ENCODE results near the gene TLE5.
"Not testable (repeated sequence)": the region's sequence is repeated elsewhere in the genome, so short reads cannot be mapped to it uniquely, and the experiment has no call there.

Gene TLE5

DNA sequence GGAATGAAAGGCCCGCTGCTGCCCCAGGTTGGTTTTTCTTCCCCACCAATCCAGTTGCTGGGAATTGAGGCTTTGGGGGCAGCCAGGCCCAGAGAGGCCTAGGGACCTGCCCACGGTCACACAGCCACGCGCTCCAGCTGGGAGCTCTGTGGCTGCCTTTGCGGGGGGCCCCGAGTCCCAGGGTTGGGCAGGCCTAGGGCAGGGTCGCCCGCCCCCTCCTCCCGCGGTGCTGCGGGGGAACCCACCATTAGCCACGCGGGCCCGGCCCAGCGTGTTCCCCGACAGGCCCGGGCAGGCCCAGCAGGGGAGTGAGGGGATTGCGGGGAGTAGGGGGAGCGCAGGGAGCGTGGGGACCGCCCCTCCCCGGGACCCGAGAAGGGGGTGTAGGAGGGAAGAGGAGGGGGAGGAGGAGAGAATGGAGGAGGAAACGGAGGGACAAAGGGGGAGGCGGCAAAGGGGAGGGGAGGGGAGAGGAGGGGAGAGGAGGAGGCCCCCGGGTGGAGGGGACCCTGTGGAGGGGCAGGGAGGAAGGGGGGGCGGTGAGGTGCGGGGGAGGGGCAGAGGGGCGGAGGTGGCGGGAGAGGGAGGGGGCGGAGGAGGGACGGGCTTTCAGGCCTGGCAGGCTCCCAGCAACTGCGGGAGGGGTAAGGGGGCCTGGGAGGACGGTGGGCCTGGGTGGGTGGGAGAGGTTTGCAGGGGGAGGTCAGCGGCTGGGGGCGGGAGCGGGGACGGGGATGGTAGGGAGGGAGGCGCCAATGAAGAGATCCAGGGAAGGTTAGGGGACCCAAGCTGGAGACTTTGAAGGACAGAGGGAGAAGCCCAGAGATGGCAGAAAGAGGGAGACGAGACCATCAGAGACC is 20.3 kb downstream of the TLE5 start:
- DNase-seq = no peak

DNA sequence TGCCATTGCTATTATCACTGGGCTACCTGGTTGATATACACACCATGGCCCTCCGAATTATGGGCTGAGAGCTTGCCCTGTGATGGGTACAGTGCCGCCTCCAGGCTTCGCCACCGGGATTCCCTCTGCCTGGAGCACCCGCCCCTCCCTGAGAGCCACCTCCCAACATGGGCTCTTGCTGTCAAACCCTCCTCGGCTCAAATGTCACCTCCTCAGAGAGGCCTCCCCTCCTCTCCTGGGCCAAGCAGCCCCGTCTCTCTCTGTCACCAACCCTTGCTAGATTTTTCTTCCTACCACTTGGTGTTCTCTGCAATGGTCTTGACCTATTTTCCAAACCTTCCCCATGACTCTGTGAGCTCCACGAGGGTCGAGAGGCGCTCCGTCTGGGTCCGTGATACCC is 21.0 kb downstream of the TLE5 start:
- no peak for DNase-seq

DNA sequence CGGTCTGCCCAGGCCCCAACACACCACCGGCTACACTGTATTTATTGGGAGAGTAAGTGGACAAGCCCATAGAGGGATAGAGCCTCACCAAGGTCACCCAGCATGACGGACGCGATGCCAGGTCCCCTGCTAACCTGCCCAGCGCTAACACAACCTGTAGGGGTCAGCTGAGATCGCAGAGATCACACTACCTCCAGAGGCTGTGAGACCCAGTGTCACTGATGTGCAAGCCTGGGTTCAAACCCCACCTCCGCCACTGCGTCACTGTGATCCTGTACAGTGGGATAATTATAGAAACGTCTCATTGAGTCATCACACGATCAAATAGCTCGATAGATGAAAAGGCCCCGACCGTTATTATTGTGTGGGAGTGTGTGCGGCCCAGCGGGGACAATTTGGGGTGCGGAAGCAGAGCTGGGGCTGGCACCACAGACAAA is 22.6 kb downstream of the TLE5 start:
- DNase-seq = no peak

DNA sequence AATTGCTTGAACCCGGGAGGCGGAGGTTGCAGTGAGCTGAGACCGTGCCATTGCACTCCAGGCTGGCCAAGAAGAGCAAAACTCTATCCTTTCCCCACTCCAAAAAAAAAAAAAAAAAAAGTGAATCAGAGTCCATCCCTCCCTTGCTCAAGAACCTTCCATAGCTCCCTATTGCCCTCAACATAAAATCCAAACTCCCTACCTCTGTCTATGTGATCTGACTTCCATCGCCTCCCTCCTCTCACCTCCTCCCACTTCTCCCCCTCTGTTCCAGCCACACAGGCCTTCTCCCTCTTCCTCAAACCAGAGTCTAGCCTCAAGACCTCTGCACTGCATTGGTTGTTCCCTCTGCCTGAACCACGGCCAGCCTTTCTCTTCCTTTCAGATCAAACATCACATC is 23.2 kb downstream of the TLE5 start:
- DNase-seq = no peak

DNA sequence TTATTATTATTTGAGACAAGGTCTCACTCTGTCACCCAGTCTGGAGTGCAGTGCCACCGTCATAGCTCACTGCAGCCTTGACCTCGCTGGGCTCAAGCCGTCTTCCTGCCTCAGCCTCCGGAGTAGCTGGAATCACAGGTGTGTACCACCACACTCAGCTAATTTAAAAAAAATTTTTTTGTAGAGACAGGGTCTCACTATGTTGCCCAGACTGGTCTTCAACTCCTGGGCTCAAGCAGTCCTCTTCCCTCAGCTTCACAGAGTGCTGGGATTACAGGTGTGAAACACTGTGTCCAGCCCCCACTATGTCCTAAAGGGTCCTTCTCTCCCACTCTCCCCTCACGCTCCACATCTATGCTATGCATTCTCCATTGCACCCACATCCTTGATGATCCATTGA is 24.1 kb downstream of the TLE5 start:
- no peak for DNase-seq

DNA sequence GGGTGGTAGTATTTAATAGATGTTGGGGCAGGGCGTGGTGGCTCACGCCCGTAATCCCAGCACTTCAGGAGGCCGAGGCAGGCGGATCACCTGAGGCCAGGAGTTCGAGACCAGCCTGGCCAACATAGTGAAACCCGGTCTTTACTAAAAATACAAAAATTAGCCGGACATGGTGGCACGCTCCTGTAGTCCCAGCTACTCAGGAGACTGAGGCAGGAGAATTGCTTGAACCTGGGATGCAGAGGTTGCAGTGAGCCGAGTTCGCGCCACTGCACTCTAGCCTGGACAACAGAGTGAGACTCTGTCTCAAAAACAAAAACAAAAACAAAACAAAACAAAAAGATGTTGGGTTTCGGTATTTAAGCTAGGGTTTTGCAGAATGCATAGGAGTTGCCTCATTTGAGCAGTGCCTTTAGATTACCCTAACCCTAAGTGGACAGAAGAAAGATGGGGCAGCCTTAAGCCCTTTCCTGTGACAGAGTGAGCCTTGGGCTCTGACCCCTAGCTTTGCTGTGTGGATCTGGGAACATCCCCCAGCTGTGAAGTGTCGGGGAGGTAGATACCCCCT is 25.2 kb downstream of the TLE5 start:
- DNase-seq = not testable (repeated sequence)

DNA sequence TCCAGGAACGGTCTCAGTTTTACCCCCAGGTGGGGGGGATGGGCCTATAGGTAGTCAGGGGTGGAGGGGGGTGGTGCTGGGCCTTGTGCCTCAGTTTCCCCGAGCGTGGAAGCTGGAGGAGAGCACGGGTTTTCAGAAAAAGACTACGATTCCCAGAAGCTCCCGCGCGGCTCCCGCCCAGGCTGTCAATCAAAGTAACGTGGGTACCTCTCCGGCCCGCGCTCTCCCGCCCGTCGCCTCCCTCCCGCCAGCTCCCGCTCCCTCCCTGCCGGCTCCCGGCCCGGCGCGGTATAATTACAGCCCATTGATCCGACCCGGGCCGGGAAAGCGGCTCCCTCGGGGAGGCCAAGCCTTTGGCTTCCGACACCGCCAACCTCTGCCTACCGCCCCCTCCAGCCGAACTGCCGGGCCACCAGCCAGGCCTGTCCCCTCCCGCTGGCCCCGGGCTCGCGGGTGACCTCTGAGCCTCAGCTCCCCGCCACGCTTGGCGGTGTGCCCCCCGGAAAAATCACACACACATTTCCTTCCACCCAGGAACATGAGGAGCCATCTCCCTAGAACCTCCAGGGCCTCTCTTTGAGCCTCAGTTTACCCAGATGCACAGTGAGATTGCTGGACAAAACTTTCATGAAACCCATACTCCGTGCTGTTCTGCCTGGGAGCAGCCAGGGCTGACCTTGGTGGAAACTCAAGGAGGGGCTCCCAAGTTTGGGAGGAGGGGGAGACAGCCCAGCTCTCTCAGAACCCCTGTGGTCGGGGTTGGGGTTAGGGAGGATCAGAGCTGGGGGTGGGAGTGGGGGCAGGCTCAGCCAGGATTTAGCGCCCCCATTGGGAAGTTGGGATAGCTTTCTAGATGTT is 25.9 kb downstream of the TLE5 start:
- peak; percentile 67 to 81 for DNase-seq

DNA sequence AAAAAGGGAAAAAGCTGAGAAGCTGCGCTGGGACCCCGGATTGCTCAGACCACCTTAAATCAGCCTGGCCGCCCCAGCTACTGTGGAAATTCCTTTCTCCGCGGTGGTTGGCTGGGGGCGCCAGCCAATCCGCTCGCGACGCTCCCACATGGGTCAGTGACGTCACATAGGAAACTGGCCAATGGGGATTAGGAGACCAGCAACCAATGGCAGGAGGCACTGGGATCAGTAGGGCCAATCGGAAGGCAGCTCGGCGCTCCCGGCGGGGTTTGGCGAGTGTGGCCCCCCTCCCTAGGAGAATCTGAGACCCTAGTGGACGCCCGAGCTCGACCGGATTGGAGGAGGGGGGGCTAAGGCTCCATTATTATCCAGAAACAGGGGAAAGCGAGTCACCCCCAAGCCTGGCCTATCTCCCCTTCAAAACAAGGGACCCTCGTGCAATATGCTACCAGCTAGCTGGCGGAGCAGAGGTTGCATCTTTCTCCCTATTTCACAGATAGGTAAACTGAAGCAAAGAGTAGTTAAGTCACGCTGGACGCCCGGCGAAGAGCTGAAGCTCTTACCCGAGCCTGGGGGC is 26.7 kb downstream of the TLE5 start:
- DNase-seq = peak; percentile 95 to 97

DNA sequence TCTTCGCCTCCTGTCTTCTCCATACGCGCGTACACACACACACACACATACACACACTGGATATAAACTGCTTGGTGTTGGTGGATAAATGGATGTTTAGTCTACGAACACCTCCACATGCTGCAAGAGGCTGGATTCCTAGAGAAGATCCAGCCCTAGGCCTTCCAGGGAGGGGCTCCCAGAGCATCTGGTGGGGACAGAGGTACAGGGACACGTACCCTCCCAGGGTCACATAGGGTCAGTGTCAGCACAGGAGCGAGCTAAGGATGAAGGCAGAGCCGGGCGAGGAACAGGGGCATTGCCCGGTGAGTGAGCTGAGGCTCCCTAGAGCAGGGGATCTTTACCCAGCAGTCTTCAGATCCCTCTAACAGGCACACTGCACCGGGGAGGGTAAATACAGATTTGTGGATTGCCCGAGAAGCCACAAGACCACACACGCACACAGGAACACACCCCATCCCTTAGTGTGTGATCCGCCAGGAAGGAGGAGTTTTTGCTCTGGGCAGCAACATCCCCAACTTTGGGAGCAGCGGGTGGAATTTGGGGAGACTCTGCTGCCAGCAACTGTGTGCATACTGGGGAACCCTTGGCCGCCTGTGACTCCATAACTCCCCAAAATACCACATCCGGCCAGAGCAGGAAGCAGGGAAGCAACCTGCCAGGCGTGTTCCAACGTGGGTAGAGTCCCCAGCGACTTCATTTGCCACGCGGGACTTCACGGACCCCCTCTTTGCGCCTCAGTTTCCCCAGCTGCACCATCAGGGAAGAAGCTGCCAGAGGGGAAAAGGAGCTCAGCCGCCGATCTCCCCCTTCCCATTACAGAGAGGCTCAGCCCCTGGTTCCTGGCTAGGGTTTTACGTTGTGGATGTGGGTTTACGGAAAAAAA is 27.4 kb downstream of the TLE5 start:
- no peak for DNase-seq

DNA sequence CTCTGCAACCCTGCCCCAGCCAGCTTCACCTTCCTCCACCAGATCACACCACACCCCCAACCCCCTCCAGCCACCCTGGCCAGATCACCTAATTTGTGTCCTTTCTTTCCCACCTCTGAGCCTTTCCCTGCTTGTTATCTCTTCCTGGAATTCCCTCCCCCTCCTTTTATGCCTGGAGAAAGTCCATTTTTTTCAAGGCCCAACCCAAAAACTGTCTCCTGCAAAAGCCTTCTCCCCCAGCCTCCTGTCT is 28.0 kb downstream of the TLE5 start:
- DNase-seq = no peak

DNA sequence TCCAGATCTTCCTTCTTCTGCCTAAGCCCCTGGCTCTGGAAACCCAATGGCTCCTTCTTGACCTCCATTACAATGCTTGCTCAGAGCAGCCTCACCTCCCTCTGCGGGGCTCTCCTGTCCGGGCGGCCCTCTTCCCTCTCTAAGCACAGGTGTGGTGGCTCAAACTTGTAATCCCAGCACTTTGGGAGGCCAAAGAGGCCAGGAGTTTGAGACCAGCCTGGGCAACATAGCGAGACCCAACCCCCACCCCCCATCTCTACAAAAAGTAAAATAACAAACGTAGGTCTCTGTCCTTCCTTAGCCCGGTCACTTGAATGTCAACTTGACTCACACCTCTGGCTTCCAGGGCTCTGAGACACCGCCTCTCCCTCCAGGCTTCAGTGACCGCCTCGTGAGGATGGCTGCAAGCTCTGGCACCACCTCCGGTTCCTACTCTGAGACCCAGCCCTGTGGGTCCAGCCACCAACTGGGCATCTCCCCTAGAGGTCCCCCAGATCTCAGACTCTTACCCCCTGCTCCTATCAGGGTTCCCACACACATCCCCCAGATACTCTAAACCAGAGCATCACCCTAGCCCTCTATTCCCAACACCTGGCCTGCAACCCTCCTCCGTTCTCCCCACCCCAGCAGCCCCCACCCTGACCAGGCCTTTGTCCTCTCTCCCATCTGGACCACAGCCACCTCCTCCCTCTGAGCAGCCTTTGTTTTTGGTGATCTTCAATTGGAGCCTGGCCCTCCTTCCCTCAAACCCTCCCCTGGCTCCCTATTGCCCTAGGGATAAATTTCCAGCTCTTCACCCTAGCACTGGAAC is 28.5 kb downstream of the TLE5 start:
- no peak for DNase-seq

DNA sequence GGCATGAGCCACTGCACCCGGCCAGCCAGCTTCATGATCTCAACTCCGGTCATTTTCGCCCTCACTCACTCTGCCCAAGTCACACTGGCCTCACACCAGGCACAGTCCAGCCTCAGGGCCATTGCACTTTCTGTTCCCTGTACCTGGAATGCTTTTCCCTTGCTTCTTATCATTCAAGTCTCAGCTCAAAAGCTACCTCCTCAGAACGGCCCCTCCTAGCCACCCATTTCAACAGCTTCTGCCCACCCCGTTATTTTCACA is 30.8 kb downstream of the TLE5 start:
- no peak for DNase-seq

DNA sequence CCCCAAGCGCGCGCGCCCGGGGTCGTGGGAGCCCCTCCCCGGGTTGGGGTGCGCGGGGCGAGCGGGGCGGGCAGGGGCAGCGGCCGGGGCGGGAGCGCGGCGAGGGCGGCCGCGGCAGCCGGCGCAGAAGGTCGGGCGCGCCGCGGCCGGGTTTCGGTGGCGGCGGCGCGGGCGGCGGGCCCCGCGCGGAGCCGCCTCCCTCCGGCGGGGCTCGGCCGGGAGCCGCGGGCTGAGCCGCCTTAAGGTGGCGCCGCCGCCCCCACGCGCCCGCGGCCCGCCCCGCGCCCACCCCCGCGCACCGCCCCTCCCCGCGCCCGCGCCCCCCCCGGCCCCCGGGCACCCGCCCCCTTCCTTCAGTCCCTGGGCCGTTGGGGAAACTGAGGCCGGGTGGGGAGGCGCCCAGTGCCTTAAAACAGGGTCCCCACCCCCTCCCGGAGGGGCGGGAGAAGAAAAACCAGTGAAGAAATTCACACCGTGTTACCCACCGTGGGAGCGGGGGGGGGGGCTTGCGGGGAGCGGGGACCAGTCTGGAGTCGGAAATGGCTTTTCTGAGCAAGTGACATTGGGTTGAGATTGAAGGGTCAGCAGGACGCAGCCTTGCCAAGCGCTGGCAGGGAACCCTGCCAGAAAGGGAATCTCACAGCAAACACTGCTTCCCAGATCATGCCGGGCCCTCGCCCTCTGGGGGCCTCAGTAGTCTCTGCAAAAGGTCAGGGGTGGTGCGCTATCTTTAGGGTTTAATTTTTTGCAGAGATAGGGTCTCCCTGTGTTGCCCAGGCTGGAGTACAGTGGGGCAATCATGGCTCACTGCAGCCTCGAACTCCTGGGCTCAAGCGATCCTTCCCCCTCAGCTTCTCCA is 33.0 kb downstream of the TLE5 start, which contains the start of gene TLE2:
TSS of gene TLE2 (minus strand) at position 216 of the 859 bp plus-strand sequence. CDS start 376 bp downstream, outside the sequence.
- no peak for DNase-seq

DNA sequence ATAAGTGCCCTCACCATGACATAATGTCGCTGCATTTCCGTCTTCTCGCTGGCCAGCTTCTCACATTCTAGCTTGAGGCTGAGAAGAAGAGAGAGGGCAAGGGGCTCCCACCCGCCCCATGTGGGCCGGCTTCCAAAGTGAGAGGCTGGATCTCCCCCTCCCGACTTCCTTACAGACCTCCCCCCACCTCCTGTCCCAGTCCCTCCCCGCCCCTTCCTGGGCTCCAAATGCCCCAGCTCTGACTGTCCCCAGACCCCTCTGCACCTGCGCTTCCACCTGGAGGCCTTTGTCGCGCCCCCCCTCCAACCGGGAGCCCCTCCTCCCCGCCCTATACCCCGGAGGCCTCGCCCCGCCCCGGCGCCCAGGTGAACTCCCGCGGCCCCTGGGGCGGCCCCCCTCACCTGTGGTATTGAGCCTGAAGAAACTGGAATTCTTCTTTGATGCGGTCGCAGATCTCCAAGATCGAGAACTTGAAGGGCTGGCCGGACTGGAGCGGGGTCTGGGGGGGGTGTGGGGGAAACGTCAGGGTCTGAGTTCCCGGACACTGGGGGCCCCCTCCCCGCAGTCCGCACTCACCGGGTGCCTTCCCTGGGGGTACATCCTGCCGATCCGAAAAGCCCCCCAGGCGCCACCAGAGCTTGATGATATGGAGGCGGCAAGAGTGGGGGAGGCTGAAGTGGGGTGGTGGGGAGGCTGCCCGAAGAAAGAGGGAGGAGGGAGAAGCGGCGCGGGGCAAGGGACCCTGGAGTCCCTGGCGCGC is 33.8 kb downstream of the TLE5 start:
- DNase-seq = no peak

DNA sequence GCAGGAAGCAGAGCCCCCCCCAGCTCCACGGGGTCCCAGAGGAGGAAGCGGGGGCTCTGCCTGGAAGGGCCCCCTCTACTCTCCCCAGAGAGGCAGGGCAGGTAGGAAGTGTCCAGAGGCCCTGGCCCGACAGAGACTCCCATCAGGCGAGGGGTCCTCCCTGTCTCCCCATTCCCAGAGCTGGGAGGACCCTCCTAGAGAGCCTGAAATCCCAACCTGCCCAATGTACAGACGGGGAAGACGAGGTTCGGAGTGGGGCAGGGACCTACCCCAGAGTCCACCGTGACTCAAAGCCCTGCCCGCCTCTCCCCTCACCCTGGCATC is 34.4 kb downstream of the TLE5 start:
- no peak for DNase-seq

DNA sequence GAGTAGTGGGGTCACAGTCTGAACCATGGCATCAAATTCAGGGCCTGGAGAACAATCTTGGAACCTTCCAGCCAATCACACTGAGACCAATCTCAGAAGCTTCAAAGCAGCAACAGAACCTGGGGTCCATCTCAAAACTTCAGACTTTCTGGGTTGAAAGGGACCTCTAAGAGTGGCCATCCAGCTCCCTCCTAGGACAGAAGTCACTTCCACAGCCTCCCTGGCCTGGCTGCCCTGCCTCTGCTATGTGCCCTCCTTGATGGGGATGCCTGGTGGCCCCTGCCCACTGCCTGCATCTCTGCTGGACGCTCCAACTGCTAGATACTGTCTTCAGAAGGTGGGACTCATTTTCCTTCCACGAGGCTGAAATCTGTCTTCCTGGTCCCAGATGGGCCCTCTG is 35.0 kb downstream of the TLE5 start:
- no peak for DNase-seq

DNA sequence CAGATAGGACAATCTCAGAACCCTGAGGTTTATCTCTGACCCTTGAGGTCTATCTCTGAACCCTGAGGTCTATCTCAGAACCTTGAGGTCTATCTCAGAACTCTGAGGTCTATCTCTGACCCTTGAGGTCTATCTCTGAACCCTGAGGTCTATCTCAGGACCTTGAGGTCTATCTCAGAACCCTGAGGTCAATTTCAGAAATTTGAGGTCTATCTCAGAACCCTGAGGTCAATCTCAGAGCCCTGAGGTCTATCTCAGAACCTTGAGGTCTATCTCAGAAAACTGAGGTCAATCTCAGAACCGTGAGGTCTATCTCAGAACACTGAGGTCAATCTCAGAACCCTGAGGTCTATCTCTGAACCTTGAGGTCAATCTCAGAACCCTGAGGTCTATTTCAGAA is 35.5 kb downstream of the TLE5 start:
- DNase-seq = no peak

DNA sequence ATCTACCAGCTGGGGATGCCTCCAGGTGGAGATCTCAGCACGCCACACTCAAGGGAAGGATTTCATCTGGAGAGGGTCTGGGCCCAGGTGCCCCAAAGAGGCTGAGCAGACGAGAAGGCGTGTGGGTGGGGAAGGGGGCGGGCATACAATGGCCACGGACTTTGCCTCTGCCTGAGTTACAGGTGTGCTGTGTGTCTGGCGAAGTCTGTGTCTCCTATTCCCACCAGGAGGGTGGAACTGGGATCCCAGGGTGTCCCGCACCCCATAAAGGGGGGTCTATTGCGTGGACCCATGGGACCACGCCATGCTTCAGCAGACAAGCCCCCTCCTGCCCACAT is 36.8 kb downstream of the TLE5 start:
- no peak for DNase-seq

DNA sequence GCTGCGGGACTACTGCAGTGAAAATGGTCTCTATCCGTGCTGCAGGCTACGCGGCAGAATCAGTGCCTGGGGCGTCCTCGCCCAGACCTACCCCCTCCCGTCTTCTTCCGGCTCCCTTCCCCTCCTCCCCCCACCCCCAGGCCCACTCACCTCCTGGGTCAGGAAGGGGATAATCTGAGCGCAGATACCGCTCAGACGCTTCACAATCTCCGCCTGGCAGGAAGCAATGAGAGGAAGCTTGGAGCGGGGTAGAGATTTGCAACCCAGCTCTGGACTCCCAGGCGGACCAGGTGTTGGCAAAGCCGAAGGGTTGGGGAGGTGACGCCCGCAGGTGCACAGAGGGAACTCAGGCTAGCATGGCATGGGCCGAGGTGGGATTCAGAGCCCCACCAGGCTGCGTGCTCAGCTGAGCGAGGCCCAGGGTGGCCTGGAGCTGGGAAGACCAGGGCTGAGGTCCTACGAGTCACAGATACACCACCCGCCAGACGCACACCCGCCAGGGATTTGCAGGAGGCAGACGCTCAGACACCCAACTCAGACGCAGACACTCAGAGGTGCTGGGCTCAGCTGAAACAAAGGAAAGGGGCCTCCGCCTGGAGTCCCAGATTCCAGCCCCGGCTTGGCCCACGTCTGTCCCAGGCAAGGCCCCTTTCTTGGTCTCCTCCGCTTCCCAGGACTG is 37.3 kb downstream of the TLE5 start:
- no peak for DNase-seq

DNA sequence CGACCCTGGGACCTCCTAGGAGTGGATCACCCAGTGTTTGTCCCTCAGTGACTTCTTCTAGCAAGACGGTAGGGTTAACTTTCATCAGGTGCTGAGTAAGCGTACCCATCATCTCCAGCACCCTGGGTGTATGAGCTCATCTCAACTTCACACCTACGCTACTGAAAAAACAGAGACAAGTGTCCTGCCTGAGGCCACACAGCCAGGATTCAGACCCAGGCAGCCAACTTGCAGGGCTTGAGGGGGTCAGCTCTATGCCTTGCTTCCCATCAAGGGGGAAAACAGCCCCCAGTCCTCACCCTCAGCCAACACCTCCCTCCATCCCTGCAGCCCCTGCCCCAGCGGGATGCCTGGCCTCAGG is 37.8 kb downstream of the TLE5 start:
- DNase-seq = no peak
